ENCODE measurements around the gene TAAR1. TPM values are rescaled to one million over a fixed set of nuclear protein-coding genes. Genes with fewer than 3 reads are reported as not detected.

The TAAR1 gene
- total and polyA plus RNA-seq, 2 donors (not counting 3 experiments of a cell fraction or from before 2014, with no cell fraction given) = not detected

GRCh38 chr6:132634796-132635195 lies 24.2 kb downstream of the TAAR1 start:
- H3K27me3 ChIP-seq (ENCODE audit: control insufficient read depth in 2 of 2, insufficient read depth in 2 of 2, low read length in 2 of 2) = no peaks in the 10 kb centered on the region
- no peak overlapping the region for H3K4me3 ChIP-seq (replicated peaks in 1 of 3; ENCODE audit: insufficient read depth in 1 of 3, low read depth in 1 of 3, low read length in 3 of 3)
- no peak overlapping the region for H3K27ac ChIP-seq (ENCODE audit: insufficient read depth, low read depth, low read length)
- no peaks in the 10 kb centered on the region for H3K9me1 ChIP-seq (replicated peaks; ENCODE audit: control insufficient read depth, extremely low read depth, insufficient read depth, low read length)
- no peaks in the 10 kb centered on the region for H3K9me3 ChIP-seq (replicated peaks; ENCODE audit: control insufficient read depth, insufficient read depth, low read length)
- POLR2A ChIA-PET = no interaction called here
- no peaks in the 10 kb centered on the region for H4K20me1 ChIP-seq (replicated peaks; ENCODE audit: control insufficient read depth, extremely low read depth, insufficient read depth, low read length)
- no peaks in the 10 kb centered on the region for H3K4me1 ChIP-seq (ENCODE audit: control insufficient read depth, extremely low read depth, insufficient read depth, low read length)
- H3K79me2 ChIP-seq (ENCODE audit: control insufficient read depth, insufficient read depth, low read length) = no peaks in the 10 kb centered on the region
- no peak for TF ChIP-seq EZH2 (IDR thresholded peaks at IDR 0.05; ENCODE audit: borderline replicate concordance, low read depth, low read length, severe bottlenecking)
- dilution Hi-C loops (cut with MboI; ENCODE audit: extremely low pct_ligation_motif_present, low sequenced_read_pairs) (no loop called here), intact Hi-C loops (cut with micrococcal nuclease) (no loop called here)
- DNase-seq (ENCODE audit: low read depth, low spot score) = no peak
- H3K36me3 ChIP-seq (ENCODE audit: control insufficient read depth in 2 of 2, extremely low read depth in 1 of 2, insufficient read depth in 2 of 2, low read length in 2 of 2) = no peaks in the 10 kb centered on the region
- H3K4me2 ChIP-seq (ENCODE audit: insufficient read depth, low read length) = no peak overlapping the region
- CTCF ChIA-PET = no interaction called here
- BruUV-seq (replicated peaks) = no TSS peak
- no peak overlapping the region for H3K9ac ChIP-seq (replicated peaks; ENCODE audit: extremely low read depth, insufficient read depth, low read length)
- FAIRE-seq = no peak
- H2AFZ ChIP-seq (ENCODE audit: low read depth, low read length) = no peak overlapping the region

DNA sequence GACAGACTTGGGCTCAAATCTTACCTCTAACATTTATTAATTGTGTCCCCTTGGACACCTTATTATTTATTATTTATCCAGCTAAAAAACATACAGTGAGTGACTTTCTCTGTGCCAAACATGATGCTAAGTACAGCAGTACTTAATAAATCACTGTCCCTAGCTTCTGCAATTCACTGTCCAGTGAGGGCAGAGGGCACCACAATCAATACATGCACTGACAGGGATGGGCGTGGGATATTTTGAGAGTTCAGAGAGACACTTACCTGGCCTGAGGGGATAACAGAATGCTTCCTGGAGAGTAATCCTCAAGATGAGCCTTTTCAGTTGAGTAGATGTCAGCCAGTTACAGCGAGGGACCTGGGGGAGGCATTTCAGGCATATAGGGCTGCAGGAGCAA lies 25.6 kb downstream of the TAAR1 start:
- H3K27me3 ChIP-seq (ENCODE audit: control insufficient read depth in 2 of 2, insufficient read depth in 2 of 2, low read length in 2 of 2) = peaks cover 0 to 3% of the 10 kb centered on the region in 2 experiments
- H3K79me2 ChIP-seq (ENCODE audit: control insufficient read depth, insufficient read depth, low read length) = no peaks in the 10 kb centered on the region
- CTCF ChIA-PET = no interaction called here
- H3K9ac ChIP-seq (replicated peaks; ENCODE audit: extremely low read depth, insufficient read depth, low read length) = no peak overlapping the region
- dilution Hi-C loops (cut with MboI; ENCODE audit: extremely low pct_ligation_motif_present, low sequenced_read_pairs) = no loop called here
- H3K27ac ChIP-seq (ENCODE audit: insufficient read depth, low read depth, low read length) = no peak overlapping the region
- intact Hi-C loops (cut with micrococcal nuclease) = no loop called here
- no peak overlapping the region for H3K4me2 ChIP-seq (ENCODE audit: insufficient read depth, low read length)
- no peaks in the 10 kb centered on the region for H4K20me1 ChIP-seq (replicated peaks; ENCODE audit: control insufficient read depth, extremely low read depth, insufficient read depth, low read length)
- TF ChIP-seq JUN (IDR thresholded peaks at IDR 0.05; ENCODE audit: borderline replicate concordance, insufficient read depth, insufficient read length, low read depth) (no peak), EZH2 (IDR thresholded peaks at IDR 0.05; ENCODE audit: borderline replicate concordance, low read depth, low read length, severe bottlenecking) (no peak), GATA2 (IDR thresholded peaks at IDR 0.05; ENCODE audit: insufficient read depth, insufficient read length, low read depth, low read length) (no peak), POLR2A (IDR thresholded peaks at IDR 0.05; ENCODE audit: low read depth, low read length) (no peak), FOS (IDR thresholded peaks at IDR 0.05; ENCODE audit: borderline replicate concordance, insufficient read depth, low read length) (no peak), MAX (IDR thresholded peaks at IDR 0.05; ENCODE audit: insufficient read depth, insufficient read length) (no peak), POLR2AphosphoS5 (IDR thresholded peaks at IDR 0.05; ENCODE audit: insufficient read depth, low read depth, low read length) (no peak), MYC (IDR thresholded peaks at IDR 0.05; ENCODE audit: low read depth, low read length) (no peak)
- TF ChIP-seq, protein P1, sequence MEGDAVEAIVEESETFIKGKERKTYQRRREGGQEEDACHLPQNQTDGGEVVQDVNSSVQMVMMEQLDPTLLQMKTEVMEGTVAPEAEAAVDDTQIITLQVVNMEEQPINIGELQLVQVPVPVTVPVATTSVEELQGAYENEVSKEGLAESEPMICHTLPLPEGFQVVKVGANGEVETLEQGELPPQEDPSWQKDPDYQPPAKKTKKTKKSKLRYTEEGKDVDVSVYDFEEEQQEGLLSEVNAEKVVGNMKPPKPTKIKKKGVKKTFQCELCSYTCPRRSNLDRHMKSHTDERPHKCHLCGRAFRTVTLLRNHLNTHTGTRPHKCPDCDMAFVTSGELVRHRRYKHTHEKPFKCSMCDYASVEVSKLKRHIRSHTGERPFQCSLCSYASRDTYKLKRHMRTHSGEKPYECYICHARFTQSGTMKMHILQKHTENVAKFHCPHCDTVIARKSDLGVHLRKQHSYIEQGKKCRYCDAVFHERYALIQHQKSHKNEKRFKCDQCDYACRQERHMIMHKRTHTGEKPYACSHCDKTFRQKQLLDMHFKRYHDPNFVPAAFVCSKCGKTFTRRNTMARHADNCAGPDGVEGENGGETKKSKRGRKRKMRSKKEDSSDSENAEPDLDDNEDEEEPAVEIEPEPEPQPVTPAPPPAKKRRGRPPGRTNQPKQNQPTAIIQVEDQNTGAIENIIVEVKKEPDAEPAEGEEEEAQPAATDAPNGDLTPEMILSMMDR (IDR thresholded peaks at IDR 0.05; ENCODE audit: extremely low read depth in 1 of 2, insufficient read depth in 1 of 2, low read depth in 1 of 2, low read length in 2 of 2) = no peak
- POLR2A ChIA-PET = no interaction called here
- FAIRE-seq = no peak
- H3K9me3 ChIP-seq (replicated peaks; ENCODE audit: control insufficient read depth, insufficient read depth, low read length) = no peaks in the 10 kb centered on the region
- no peaks in the 10 kb centered on the region for H3K36me3 ChIP-seq (ENCODE audit: control insufficient read depth in 2 of 2, extremely low read depth in 1 of 2, insufficient read depth in 2 of 2, low read length in 2 of 2)
- no peak for DNase-seq (ENCODE audit: low read depth, low spot score)
- H3K4me1 ChIP-seq (ENCODE audit: control insufficient read depth, extremely low read depth, insufficient read depth, low read length) = no peaks in the 10 kb centered on the region
- H2AFZ ChIP-seq (ENCODE audit: low read depth, low read length) = no peak overlapping the region
- H3K9me1 ChIP-seq (replicated peaks; ENCODE audit: control insufficient read depth, extremely low read depth, insufficient read depth, low read length) = no peaks in the 10 kb centered on the region
- no peak overlapping the region for H3K4me3 ChIP-seq (replicated peaks in 1 of 3; ENCODE audit: insufficient read depth in 1 of 3, low read depth in 1 of 3, low read length in 3 of 3)
- BruUV-seq (replicated peaks) = no TSS peak
